Osteocyte (in vitro differentiated cells): ENCODE data around the gene INO80D. TPM values are rescaled to one million over a fixed set of nuclear protein-coding genes. Genes with fewer than 3 reads are reported as not detected.
"Not testable (repeated sequence)": the region's sequence is repeated elsewhere in the genome, so short reads cannot be mapped to it uniquely, and the experiment has no call there.

Experiments
- DNase-seq: peaks from one replicate; pipeline ENCODE4 v3.0.0; 2021; ENCODE audit warnings: mixed read lengths; ENCODE audit not compliant: unreplicated experiment; ENCODE audit errors: extremely low spot score
- H3K27ac Mint-ChIP-seq: one replicate; pipeline ENCODE4 v1.8.0; 2021; ENCODE audit warnings: mild to moderate bottlenecking, mixed read lengths; ENCODE audit not compliant: unreplicated experiment
- H3K27me3 Mint-ChIP-seq: one replicate; pipeline ENCODE4 v1.8.0; 2021; ENCODE audit warnings: mixed read lengths; ENCODE audit not compliant: unreplicated experiment
- H3K36me3 Mint-ChIP-seq: one replicate; pipeline ENCODE4 v1.8.0; 2021; ENCODE audit warnings: mixed read lengths; ENCODE audit not compliant: unreplicated experiment
- H3K4me1 Mint-ChIP-seq: one replicate; pipeline ENCODE4 v1.8.0; 2021; ENCODE audit warnings: mixed read lengths; ENCODE audit not compliant: unreplicated experiment
- H3K4me3 Mint-ChIP-seq: one replicate; pipeline ENCODE4 v1.8.0; 2021; ENCODE audit warnings: mild to moderate bottlenecking, moderate library complexity, mixed read lengths; ENCODE audit not compliant: unreplicated experiment
- H3K9me3 Mint-ChIP-seq: one replicate; pipeline ENCODE4 v1.8.0; 2021; ENCODE audit warnings: mixed read lengths; ENCODE audit not compliant: unreplicated experiment
- CTCF ChIP-seq: fragments of 200-600 bp; sonication (generic); IDR thresholded peaks from 2 replicates; pipeline ENCODE4 v1.5.0; 2021; ENCODE audit warnings: antibody characterized with exemption, mild to moderate bottlenecking, moderate library complexity
- total RNA-seq: library from RNA; stranded (reverse); gene quantifications from 2 replicates; pipeline ENCODE4 v1.2.1, GENCODE V29; 2021

Gene INO80D
- total RNA-seq, 1 donor from 2014 or later, result 18.9 TPM

- TF ChIP-seq CTCF, result no peak
- Mint-ChIP-seq H3K9me3 (no peaks in the 10 kb centered on the region), H3K36me3 (no peaks in the 10 kb centered on the region), H3K27ac (peak overlapping the region; percentile 98), H3K27me3 (no peaks in the 10 kb centered on the region), H3K4me1 (peaks cover 29% of the 10 kb centered on the region), H3K4me3 (peak overlapping the region; percentile 92)
- no peak for DNase-seq
Measured at GRCh38 chr2:206083602-206084438, 2.2 kb downstream of the INO80D start.

- no peak for TF ChIP-seq CTCF
- Mint-ChIP-seq H3K4me1 (peaks cover 25% of the 10 kb centered on the region), H3K9me3 (no peaks in the 10 kb centered on the region), H3K27ac (no peak overlapping the region), H3K27me3 (no peaks in the 10 kb centered on the region), H3K36me3 (no peaks in the 10 kb centered on the region), H3K4me3 (no peak overlapping the region)
- DNase-seq, result no peak
Measured at GRCh38 chr2:206082298-206082843, 3.6 kb downstream of the INO80D start.

GRCh38 chr2:206080927-206081326, 5.0 kb downstream of the INO80D start:
- DNase-seq, result no peak
- no peaks in the 10 kb centered on the region for H3K36me3 Mint-ChIP-seq
- H3K27me3 Mint-ChIP-seq, result no peaks in the 10 kb centered on the region
- peaks cover 22% of the 10 kb centered on the region for H3K4me1 Mint-ChIP-seq
- no peaks in the 10 kb centered on the region for H3K9me3 Mint-ChIP-seq
- no peak overlapping the region for H3K27ac Mint-ChIP-seq
- no peak overlapping the region for H3K4me3 Mint-ChIP-seq
- no peak for TF ChIP-seq CTCF

GRCh38 chr2:206079699-206080465, 6.1 kb downstream of the INO80D start:
- Mint-ChIP-seq H3K4me3 (no peak overlapping the region), H3K4me1 (peaks cover 22% of the 10 kb centered on the region), H3K27me3 (no peaks in the 10 kb centered on the region), H3K9me3 (no peaks in the 10 kb centered on the region), H3K27ac (no peak overlapping the region), H3K36me3 (no peaks in the 10 kb centered on the region)
- no peak for TF ChIP-seq CTCF
- no peak for DNase-seq

- not testable (repeated sequence) for H3K4me1 Mint-ChIP-seq, H3K27me3 Mint-ChIP-seq, DNase-seq, H3K4me3 Mint-ChIP-seq, H3K9me3 Mint-ChIP-seq, H3K36me3 Mint-ChIP-seq
- H3K27ac Mint-ChIP-seq, result peak overlapping the region; percentile 9
Measured at GRCh38 chr2:206077879-206078278, 8.1 kb downstream of the INO80D start.
